HG03469 (cell line): Measurements from ENCODE around the gene ATP5F1C.
"Not testable (repeated sequence)": the region's sequence is repeated elsewhere in the genome, so short reads cannot be mapped to it uniquely, and the experiment has no call there.

ENCODE experiments used
- ATAC-seq: cut with Tn5 transposase; IDR thresholded peaks from one replicate; pipeline ENCODE4 v1.9.1; 2021; ENCODE audit warnings: mild to moderate bottlenecking, moderate library complexity, moderate number of reproducible peaks; ENCODE audit not compliant: unreplicated experiment

The ATP5F1C gene

DNA sequence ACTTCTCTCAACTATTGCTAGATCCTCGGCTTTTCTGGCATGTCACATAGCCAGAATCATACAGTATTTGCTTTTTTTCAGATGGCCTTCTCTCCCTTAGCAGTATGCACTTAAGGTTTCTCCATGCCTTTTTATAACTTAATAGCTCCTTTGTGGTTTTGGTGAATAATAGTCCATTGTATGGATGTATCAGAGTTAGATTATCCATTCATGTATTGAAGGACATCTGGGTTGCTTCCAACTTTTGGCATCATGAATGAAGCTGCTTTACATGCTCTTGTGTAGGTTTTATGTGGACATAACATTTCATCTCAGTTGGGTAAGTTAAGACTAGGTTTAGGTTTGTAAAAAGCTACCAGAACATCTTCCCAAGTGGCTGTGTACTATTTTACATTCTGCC lies 4.6 kb downstream of the ATP5F1C start:
- ATAC-seq = no peak

DNA sequence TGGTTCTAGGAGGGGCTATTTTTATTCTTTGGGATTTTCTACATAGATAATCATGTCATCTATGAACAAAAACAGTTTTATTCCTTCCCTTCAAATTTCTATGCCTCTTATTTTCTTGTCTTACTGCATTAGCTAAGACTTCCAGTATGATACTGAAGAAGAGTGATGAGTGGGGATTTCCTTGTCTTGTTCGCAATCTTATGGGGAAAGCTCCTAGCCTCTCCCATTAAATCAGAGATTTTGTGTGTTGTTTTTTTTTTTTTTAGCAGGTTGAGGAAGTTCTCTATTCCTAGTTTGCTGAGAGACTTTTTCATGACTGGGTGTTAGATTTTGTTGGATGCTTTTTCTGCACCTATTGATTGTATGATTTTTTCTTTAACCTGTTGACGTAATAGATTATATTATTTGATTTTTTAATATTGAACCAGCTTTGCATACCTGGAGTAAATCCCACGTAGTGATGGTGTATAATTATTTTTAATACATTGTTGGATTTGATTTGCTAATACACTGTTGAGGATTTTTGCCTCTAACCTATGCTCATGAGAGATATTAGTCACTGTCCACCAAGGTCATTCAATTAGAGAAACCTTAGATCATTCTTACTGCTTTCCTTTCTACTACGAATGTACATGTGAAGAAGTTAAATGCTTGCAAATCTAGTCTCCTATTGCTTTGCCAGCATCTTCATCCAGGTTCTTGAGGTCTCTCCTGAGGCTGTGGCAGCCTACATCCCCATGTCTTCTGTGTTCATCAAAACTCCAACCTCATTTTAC lies 6.5 kb downstream of the ATP5F1C start:
- no peak for ATAC-seq

DNA sequence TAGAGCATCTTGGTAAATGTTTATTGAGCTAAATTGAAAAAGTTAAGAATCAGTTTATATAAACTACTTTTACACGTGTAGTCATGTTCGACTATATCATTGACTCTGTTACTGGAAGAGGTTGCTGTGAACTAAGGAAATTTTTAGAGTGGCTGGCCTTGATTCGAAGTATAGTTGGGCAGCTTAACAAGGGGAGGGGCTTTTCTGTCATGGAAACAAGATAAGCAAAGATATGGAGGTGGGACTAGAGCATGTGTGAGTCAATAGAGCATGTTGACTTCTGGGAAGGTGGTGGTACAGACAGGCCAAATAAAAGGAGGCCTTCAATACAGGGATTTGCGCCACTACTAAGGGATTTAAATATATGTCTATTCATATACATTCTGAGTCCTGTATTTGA lies 7.6 kb downstream of the ATP5F1C start:
- ATAC-seq = no peak

DNA sequence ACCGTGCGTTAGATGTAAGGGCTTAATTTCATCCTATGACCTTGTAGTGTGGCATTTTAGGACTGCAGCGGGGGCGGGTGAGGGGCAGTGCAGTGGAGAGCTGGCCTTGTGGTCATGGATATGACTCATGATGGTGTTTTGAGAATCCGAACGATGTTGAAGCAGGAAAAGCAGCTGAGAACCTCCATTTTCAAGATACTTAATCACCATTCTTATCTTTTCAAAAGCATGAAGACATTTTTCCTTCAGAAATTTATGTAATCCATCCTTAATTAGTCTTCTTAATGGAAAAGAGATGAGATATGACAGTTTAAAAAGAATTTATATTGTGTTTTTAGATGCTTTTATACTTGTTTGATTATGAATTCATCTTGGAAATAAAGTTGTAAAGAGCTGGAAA lies 9.6 kb downstream of the ATP5F1C start:
- no peak for ATAC-seq

DNA sequence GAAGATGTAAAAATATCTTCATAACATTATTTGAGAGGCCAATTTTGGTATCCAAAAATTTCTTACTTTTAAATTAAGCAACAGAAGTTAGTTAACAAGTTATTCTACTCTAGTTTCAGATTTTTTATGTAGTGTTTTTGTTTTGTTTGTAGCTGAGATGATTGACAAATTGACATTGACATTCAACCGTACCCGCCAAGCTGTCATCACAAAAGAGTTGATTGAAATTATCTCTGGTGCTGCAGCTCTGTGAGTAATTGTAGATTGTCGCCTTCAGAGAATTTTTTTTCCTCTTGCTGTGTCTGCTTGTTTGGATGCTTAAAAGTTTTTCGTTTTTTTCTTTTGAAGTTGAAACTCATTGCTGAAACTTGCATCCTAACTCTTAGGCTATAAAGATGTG lies 14.6 kb downstream of the ATP5F1C start:
- ATAC-seq = no peak

DNA sequence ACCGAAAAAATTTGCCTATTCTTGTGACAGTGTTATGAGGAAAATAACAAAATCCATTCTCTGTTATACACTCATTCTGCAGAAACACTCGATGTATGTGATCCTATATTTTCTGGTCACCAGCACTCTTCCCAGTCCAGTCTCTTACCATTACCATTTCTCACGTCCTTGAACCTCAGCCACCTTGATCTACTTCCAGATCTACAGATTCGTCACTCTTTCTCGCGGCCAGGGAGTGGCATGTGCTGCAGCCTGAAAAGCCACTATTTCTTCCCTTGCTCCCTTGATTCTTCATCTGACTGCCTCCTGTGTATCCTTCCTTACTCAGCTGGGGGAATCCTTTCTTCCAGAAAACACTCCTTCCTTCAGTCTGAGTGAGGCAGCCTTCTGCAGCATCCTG lies 16.2 kb downstream of the ATP5F1C start:
- ATAC-seq = no peak

DNA sequence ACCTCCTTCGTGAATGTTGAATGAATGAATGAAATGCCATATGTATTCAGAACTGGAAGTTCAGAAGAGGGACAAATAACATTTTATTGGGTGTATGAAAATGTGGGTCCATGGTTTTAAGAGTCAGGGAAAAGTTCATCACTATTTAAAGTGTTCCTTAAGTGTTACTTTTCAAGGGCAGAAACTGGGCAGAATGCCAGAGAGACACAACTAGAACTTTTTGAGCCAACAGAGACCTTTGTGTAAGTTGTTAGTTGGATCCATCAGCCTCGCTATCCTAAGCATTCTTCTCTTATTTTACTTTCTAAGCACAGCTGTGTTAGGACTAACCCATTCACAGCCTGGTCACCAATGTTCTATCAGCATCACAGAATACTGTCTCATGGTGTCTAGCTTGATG lies 16.8 kb downstream of the ATP5F1C start:
- ATAC-seq = no peak

DNA sequence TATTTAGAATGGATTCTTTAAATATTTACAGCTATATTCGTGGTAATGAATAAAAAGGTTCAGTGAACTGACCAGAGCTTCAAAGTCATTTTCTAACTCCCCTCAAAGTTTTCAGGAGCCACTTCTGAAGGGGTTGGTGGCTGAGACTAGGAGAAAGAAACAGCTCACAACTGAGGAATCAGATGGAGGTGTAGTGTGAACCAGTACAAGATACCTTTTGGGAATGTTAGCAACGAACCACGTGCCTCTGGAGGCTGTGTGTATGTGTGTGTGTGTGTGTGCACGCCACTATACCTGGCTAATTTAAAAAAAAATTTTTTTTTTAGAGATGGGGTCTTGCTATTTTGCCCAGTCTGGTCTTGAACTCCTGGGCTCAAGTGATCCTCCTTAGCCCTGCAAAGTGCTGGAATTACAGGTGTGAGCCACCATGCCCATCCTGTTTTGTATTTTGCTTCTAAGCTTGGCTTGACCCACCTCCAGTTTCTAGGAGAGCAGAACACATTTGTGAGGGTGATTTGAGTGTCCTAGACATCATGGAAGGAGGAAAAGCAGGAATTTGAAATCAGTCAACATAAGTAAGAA lies 20.8 kb downstream of the ATP5F1C start:
- no peak for ATAC-seq

DNA sequence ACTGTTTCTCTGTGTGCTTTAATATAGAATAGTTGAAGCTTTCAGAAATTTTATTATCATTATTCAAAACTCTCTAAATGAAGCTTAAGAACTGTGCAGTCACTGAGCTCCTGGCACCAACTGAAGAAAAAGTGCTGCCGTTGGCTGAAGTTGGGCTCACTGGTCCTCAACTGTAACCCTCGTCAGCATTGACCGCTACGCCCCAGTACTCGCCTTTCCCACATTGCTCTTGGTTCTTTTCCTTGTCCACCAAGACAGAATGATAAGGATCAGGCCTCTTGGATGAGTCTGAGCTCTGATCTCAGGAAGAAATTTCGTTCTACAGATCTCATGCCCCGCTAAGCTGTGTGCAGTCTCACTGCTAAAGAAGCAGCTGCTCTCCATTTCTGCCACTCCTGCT lies 22.5 kb downstream of the ATP5F1C start:
- no peak for ATAC-seq

DNA sequence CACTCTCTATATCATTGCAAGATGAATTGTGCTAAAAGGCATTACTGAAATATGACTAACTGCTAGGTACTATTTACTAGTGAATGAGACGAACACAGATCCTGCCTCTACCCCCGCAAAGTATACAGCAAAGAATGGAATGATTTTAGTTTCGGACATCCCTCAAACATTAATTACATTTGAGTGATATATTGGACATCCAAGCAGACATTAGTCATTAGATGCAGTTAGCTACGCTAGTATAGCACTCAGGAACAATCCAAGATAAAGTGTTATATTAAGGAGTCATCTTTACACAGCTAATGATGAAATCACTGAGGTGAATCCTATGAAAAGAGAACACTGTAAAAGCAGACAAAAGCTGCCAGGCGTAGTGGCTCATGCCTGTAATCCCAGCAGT lies 23.0 kb downstream of the ATP5F1C start:
- ATAC-seq = no peak

DNA sequence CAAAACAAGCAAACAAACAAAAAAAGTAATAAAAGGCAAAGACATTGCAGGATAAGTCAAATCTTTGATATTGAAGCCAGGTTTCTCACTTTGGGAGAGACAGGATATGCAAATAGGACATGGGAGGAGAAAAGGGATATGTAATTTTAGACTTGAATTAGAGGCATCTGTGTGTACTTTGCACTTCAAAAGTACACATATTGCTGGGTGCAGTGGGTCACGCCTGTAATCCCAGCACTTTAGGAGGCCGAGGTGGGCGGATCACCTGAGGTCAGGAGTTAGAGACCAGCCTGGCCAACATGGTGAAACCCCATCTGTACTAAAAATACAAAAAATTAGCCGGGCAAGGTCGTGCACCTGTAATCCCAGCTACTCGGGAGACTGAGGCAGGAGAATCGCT lies 23.8 kb downstream of the ATP5F1C start:
- not testable (repeated sequence) for ATAC-seq

DNA sequence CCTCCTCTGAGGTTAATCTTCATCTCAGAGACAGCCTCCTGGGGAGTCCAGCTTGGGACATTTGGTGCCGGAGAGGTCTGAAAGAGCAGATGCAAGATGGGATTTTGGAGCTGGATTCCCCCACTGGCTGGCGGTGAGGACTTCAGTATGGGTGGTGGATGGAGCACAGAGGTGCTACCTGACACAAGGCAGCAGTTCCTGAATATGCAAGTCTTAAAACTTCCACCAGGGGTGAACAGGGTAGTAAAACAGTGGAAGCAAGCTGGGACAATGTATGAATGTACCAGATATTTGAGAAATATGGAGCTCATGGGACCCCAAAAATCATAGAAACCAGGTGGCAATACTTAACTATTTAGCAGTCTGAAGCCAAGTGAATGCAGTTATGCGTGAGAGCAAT lies 25.5 kb downstream of the ATP5F1C start:
- no peak for ATAC-seq

DNA sequence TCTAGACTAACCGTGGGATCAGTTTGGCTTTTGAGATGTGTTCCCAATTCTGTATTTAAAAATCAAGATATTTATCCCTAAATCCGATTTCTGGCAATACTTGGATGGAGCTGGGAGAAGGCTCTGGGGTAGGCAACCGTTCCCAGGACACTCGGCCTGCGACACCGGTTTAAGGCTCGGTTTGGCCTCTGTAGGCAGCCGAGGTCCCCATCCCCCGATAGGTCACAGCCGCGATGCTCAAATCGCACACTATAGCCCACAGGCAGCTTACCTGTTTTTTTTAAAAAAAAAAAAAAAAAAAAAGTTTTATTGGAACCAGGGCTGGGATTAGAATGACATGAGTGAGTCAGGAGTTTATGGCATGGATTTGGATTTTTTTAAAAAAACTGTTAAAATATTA lies 29.6 kb downstream of the ATP5F1C start:
- no peak for ATAC-seq

DNA sequence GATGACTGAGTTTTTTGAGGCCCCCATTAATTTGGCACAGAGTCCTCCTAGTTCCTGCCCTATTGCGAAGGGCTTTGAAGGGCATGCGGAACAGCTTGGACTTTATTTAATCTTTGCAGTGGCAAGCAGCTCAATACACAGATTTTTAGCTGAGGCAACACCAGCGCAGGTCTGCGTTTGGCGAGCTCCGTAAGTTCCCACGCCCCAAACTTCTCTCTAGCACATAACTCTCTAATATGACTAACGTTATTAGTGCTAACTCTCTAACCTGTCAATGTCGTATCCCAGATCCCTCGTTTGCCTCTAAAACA lies 30.0 kb downstream of the ATP5F1C start:
- peak; percentile 11 for ATAC-seq

DNA sequence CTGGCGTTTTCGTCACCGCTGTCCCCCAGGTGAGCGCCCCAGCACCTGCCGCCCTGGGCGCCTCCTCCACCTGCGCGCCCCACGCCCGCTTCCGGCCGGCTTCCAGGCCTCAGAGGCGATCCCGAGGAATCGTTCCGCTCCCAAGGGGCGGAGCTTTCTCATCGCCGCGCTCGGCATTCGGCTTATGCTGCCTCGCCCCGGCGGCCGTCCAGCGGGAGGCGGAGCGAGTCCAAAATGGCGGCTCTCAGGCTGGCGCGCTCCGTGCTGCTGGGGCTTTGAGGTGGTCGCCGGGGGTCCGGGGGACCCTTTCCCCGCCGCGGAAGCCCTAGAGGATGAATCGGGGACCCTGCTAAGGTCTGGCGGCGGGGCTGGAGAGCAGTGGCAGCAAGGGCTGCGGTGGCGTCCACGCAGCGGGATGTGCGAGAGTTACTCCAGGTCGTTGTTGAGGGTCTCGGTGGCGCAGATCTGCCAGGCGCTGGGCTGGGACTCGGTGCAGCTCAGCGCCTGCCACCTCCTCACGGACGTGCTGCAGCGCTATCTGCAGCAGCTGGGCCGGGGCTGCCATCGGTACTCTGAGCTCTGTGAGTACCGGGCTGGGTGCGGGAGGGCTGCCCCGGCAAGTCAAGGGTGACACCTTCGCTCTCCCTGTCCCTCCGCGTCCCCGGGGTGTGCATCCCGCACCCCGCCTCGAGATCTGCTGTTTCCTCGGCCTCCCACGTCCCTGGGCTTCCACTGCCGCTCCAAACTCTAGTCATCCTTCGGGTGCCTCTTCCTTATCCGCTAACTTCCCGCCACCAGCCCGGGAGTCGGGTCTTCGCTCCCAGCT lies 30.5 kb downstream of the ATP5F1C start, which contains the start of gene TAF3:
Gene TAF3, plus strand, starts transcription at position 211 of the 826 bp plus-strand sequence. Its CDS starts 205 bp downstream, at position 416.
- ATAC-seq = peak; percentile 73

DNA sequence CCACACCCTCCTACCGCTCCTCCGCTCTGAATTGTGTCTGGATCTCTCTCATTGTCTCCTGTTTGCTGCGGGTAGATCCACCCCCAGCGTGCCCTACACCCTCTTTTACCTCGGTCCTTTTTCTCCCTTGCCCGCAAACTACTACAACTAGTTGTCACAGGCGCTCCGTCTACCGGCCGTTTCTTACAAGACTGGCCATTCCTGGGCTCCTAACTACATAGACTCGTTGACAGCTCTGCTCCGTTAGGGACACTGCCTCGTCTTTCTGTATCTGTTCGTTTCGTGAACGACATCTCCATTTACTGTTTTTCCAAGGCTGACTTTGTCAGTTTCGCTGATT lies 31.1 kb downstream of the ATP5F1C start:
- peak; percentile 30 for ATAC-seq

DNA sequence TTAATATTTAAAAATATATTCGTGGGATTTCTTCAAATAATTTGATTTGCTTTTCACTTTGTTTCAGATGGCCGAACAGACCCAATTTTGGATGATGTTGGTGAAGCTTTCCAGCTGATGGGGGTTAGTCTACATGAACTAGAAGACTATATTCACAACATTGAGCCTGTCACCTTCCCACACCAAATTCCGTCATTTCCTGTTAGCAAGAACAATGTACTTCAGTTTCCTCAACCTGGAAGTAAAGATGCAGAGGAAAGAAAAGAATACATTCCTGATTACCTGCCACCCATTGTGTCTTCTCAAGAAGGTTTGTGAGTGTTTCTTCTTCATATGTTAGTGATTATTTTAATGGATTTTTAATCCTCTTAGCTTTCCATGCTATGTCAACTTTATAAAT lies 36.3 kb downstream of the ATP5F1C start:
- ATAC-seq = no peak

DNA sequence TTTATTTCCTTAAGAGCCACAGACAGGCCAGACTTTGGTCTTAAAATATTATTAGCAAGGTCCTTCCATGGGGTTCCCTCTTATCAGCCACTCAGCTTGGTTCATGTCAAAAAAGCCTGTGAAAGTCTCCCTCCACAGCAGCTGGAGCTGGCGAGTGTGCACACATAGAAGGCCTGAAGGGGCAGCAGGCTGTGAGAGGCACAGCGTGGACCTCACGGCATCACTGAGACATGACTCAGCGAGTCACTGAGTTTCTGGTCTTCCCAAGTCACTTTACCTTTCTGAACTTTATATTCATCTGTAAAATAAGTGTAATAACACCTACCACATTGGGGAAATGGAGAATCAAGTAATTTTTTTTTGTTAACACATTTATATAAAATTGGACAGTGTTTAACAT lies 39.0 kb downstream of the ATP5F1C start:
- no peak for ATAC-seq

DNA sequence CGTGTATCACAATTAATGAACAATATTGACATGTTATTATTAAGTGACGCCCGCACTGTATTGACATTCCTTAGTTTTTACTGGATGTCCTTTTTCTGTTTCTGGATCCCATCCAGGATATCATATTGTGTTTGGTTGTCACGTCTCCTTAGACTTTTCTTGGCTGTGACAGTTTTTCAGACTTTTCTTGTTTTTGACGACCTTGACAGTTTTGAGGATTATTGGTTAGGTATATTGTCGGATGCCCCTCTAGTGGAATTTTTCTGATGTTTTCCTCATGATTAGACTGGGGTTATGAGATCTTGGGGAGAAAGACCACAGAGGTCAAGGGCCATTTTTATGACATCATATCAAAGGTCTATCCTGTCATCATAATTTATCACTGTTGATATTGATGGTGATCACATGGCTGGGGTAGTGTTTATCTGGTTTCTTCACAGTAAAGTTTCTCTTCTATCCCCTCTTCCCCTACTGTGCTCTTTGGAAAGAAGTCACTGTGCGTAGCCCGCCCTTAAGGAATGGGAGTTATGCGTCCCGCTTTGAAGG lies 41.4 kb downstream of the ATP5F1C start:
- ATAC-seq = no peak

DNA sequence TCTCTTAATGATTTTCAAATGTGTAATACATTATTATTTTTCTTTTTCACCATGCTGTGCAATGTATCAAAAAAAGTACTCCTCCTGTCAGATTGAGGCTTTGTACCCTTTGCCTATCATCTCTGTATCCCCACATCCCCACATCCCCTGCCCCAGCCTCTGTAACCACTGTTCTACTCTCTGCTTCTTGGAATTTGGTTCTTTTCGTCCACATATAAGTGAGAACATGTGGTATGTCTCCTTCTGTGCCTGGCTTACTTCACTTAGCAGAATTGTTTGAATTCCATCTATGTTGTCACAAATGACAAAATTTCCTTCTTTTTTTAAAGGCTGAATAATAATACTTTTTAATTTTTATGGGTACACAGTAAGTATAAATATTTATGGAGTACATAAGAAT lies 44.1 kb downstream of the ATP5F1C start:
- ATAC-seq = no peak

DNA sequence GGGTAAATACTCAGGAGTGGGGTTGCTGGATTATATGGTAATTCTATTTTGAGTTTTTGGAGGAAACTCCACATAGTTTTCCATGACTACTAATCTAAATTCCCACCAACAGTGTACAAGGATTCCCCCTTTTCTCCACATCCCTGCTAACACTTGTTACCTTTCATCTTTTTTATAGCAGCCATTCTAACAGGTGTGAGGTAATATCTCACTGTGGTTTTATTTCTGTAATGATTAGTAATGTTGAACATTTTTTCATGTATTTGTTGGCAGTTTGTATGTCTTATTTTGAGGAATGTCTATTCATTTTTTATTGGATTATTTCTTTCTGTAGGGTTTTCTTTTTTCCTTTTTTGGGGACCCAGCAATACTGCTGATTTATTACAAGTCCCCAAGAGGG lies 45.2 kb downstream of the ATP5F1C start:
- no peak for ATAC-seq

DNA sequence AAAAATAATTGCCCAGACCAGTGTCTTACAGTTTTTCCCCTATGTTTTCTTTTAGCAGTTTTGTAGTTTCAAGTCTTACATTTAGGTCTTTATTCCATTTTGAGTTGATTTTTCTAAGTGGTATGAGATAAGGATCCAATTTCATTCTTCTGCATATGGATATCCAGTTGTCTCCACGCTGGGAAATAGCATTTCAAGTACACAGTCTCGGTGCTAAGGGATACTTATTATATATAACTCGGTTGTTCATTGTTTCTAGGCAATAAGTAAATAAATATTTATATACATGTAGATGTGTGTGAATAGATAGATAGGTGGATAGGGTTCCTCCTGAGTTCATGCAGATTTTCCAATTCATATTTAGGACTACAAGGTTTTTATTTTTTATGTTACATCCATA lies 46.3 kb downstream of the ATP5F1C start:
- ATAC-seq = no peak
